ENCODE data around the gene AVPR1A.

The AVPR1A gene

GRCh38 chr12:63093084-63093483 lies 57.9 kb downstream of the AVPR1A start:
- DNase-seq: no peak

Data from NCI-H226 (cell line).